NCI-H524 treated with DMSO at 0.1 percent for 48 hours (cell line): ENCODE data around the gene CCDC34.

Experiments used
- DNase-seq: peaks from one replicate; lab custom pipeline; 2025; lab: John Stamatoyannopoulos, UW

CCDC34 gene

GRCh38 chr11:27392278-27393114 lies 29.5 kb upstream of the CCDC34 start:
- no peak for DNase-seq

GRCh38 chr11:27391331-27392015 lies 28.5 kb upstream of the CCDC34 start:
- no peak for DNase-seq

GRCh38 chr11:27390318-27391295 lies 27.6 kb upstream of the CCDC34 start:
- no peak for DNase-seq

GRCh38 chr11:27388869-27389268 lies 25.9 kb upstream of the CCDC34 start:
- no peak for DNase-seq

GRCh38 chr11:27388001-27388400 lies 25.0 kb upstream of the CCDC34 start:
- DNase-seq: no peak

GRCh38 chr11:27387362-27387761 lies 24.3 kb upstream of the CCDC34 start:
- DNase-seq: no peak

- DNase-seq: peak; percentile 31
Measured at GRCh38 chr11:27386181-27386845, 23.3 kb upstream of the CCDC34 start.

- peak; percentile 77 for DNase-seq
Measured at GRCh38 chr11:27385245-27385644, 22.2 kb upstream of the CCDC34 start.

- no peak for DNase-seq
Measured at GRCh38 chr11:27384227-27384626, 21.2 kb upstream of the CCDC34 start.

- no peak for DNase-seq
Measured at GRCh38 chr11:27383645-27384044, 20.6 kb upstream of the CCDC34 start.

GRCh38 chr11:27381238-27381666 lies 18.2 kb upstream of the CCDC34 start:
- DNase-seq: no peak

- DNase-seq: no peak
Measured at GRCh38 chr11:27380771-27381170, 17.8 kb upstream of the CCDC34 start.

- DNase-seq: no peak
Measured at GRCh38 chr11:27379449-27379848, 16.4 kb upstream of the CCDC34 start.

- no peak for DNase-seq
Measured at GRCh38 chr11:27375370-27375769, 12.4 kb upstream of the CCDC34 start.

GRCh38 chr11:27373856-27374602 lies 11.0 kb upstream of the CCDC34 start:
- DNase-seq: peak; percentile 12

- DNase-seq: no peak
Measured at GRCh38 chr11:27373392-27373791, 10.4 kb upstream of the CCDC34 start.

GRCh38 chr11:27372164-27372563 lies 9.1 kb upstream of the CCDC34 start:
- DNase-seq: no peak

GRCh38 chr11:27371489-27371888 lies 8.5 kb upstream of the CCDC34 start:
- DNase-seq: no peak

- DNase-seq: no peak
Measured at GRCh38 chr11:27370374-27370773, 7.4 kb upstream of the CCDC34 start.

- DNase-seq: no peak
Measured at GRCh38 chr11:27367881-27368280, 4.9 kb upstream of the CCDC34 start.

GRCh38 chr11:27363576-27364117 lies 632 bp upstream of the CCDC34 start:
- DNase-seq: no peak
